Ovary (tissue), 3 donors: ENCODE results near the gene VPS29.

Experiments used
- EP300 ChIP-seq: sonication (generic); formaldehyde crosslinking; IDR thresholded peaks from one replicate; pipeline ENCODE4 v1.6.1; 2017; ENCODE audit warnings: antibody characterized with exemption
- POLR2A ChIP-seq: fragments of 450-650 bp; IDR thresholded peaks from one replicate; pipeline ENCODE4 v1.6.1; 2017; ENCODE audit warnings: antibody characterized with exemption, mild to moderate bottlenecking, moderate library complexity
- TF ChIP-seq, protein P1 (sequence below), 3 donors: fragments of 450-650 bp in 2 of 3; fragments of 200-600 bp in 1 of 3; IDR thresholded peaks; one replicate each; pipeline versions ENCODE4 v1.5.1 to v1.8.0; 2016 to 2022; ENCODE audit warnings: antibody characterized with exemption in 3 of 3, mild to moderate bottlenecking in 1 of 3
- donor health status: DM: no; HTN: no; CAD: no.

DNA sequence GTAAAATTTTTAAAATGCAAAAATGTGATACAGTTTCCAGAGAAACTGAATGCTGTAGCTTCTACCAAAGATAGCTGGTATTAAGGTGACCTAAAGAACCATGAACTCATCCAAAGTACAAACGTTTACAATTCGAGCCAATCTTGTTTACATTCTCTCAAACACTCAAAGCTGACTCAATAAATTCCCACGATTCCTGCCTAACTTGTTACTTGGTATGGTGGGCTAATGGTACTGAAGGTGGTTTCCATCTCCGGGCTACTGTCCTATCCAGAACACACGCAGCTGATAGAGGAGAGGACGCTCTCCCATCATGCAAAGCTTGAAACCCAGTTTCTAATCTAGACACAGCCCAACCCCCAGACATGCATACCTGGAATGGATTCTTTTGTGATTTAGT lies 31.7 kb upstream of the VPS29 start:
- TF ChIP-seq, protein P1, sequence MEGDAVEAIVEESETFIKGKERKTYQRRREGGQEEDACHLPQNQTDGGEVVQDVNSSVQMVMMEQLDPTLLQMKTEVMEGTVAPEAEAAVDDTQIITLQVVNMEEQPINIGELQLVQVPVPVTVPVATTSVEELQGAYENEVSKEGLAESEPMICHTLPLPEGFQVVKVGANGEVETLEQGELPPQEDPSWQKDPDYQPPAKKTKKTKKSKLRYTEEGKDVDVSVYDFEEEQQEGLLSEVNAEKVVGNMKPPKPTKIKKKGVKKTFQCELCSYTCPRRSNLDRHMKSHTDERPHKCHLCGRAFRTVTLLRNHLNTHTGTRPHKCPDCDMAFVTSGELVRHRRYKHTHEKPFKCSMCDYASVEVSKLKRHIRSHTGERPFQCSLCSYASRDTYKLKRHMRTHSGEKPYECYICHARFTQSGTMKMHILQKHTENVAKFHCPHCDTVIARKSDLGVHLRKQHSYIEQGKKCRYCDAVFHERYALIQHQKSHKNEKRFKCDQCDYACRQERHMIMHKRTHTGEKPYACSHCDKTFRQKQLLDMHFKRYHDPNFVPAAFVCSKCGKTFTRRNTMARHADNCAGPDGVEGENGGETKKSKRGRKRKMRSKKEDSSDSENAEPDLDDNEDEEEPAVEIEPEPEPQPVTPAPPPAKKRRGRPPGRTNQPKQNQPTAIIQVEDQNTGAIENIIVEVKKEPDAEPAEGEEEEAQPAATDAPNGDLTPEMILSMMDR (IDR thresholded peaks at IDR 0.05), result no peak
- TF ChIP-seq EP300 (no peak), POLR2A (no peak)
